HEK293 (cell line): ENCODE measurements around the gene ZFP91.

ENCODE experiments used
- CTCF ChIA-PET: fragments of 350-600 bp; formaldehyde crosslinking; extraction: SDS; loops from one replicate; lab custom pipeline; 2021; ENCODE audit warnings: antibody characterized with exemption; lab: Yijun Ruan, JAX
- POLR2A ChIA-PET: fragments of 300-600 bp; formaldehyde crosslinking; extraction: SDS; loops from one replicate; lab custom pipeline; 2020; ENCODE audit warnings: antibody characterized with exemption, inconsistent platforms; lab: Yijun Ruan, JAX
- H3K27ac ChIP-seq: fragments of 200-500 bp; sonication (Bioruptor generic); 2 replicates; pipeline ENCODE4 v1.5.1; 2014; ENCODE audit warnings: low read depth, low read length, control low read depth, inconsistent platforms; ENCODE audit errors: extremely low read depth
- H3K36me3 ChIP-seq, 2 experiments: fragments of 200-500 bp in 1 of 2; sonication (Bioruptor generic) in 1 of 2; 1 replicate in 1 of 2; 2 replicates in 1 of 2; pipeline ENCODE4 v1.5.1; 2014 to 2017; ENCODE audit warnings: inconsistent platforms in 2 of 2, low read length in 2 of 2; ENCODE audit not compliant: control insufficient read depth in 2 of 2, insufficient read depth in 1 of 2
- H3K4me1 ChIP-seq: fragments of 200-500 bp; sonication (Bioruptor generic); 2 replicates; pipeline ENCODE4 v1.5.1; 2014; ENCODE audit warnings: mild to moderate bottlenecking, low read length, inconsistent platforms; ENCODE audit not compliant: control insufficient read depth, insufficient read depth
- H3K4me3 ChIP-seq: 2 replicates; pipeline ENCODE4 v1.5.1; 2011; ENCODE audit warnings: low read depth, mild to moderate bottlenecking, control low read depth, low read length, moderate library complexity
- H3K9me3 ChIP-seq: fragments of 200-500 bp; sonication (Bioruptor generic); 2 replicates; pipeline ENCODE4 v1.5.1; 2014; ENCODE audit warnings: low read depth, low read length, inconsistent platforms; ENCODE audit not compliant: control insufficient read depth, insufficient read depth
- CTCF ChIP-seq: fragments of 450-650 bp; formaldehyde crosslinking; IDR thresholded peaks from 2 replicates; pipeline ENCODE4 v1.5.1; 2016; ENCODE audit warnings: missing biosample characterization, missing genetic modification characterization
- HOXA7 ChIP-seq: sonication (generic); formaldehyde crosslinking; IDR thresholded peaks from 2 replicates; pipeline ENCODE4 v1.8.1; 2022; ENCODE audit warnings: missing genetic modification reagents, borderline replicate concordance
- INSM2 ChIP-seq: fragments of 450-650 bp; formaldehyde crosslinking; IDR thresholded peaks from 2 replicates; pipeline ENCODE4 v1.5.1; 2016; ENCODE audit warnings: missing biosample characterization, missing genetic modification characterization
- KLF16 ChIP-seq: fragments of 450-650 bp; formaldehyde crosslinking; IDR thresholded peaks from 2 replicates; pipeline ENCODE4 v1.5.1; 2017; ENCODE audit warnings: missing biosample characterization, missing genetic modification characterization
- MEIS1 ChIP-seq: sonication (generic); formaldehyde crosslinking; IDR thresholded peaks from 2 replicates; pipeline ENCODE4 v1.8.1; 2022; ENCODE audit warnings: missing genetic modification reagents, mild to moderate bottlenecking, borderline replicate concordance
- MZF1 ChIP-seq: fragments of 450-650 bp; formaldehyde crosslinking; IDR thresholded peaks from 2 replicates; pipeline ENCODE4 v1.5.1; 2017; ENCODE audit warnings: missing biosample characterization, missing genetic modification characterization, borderline replicate concordance
- YY2 ChIP-seq: fragments of 450-650 bp; formaldehyde crosslinking; IDR thresholded peaks from 2 replicates; pipeline ENCODE4 v1.5.1; 2016; ENCODE audit warnings: missing biosample characterization, missing genetic modification characterization
- ZNF112 ChIP-seq: fragments of 450-650 bp; formaldehyde crosslinking; IDR thresholded peaks from 2 replicates; pipeline ENCODE4 v1.5.0; 2017; ENCODE audit warnings: missing biosample characterization, missing genetic modification characterization
- ZNF223 ChIP-seq: fragments of 450-650 bp; formaldehyde crosslinking; IDR thresholded peaks from 2 replicates; pipeline ENCODE4 v1.5.1; 2016; ENCODE audit warnings: missing biosample characterization, missing genetic modification characterization
- ZNF24 ChIP-seq: fragments of 450-650 bp; formaldehyde crosslinking; IDR thresholded peaks from 2 replicates; pipeline ENCODE4 v1.5.1; 2016; ENCODE audit warnings: missing biosample characterization, missing genetic modification characterization
- ZNF394 ChIP-seq: fragments of 450-650 bp; formaldehyde crosslinking; IDR thresholded peaks from 2 replicates; pipeline ENCODE4 v1.5.1; 2016; ENCODE audit warnings: missing biosample characterization, missing genetic modification characterization, mild to moderate bottlenecking, moderate library complexity, borderline replicate concordance
- ZNF398 ChIP-seq: fragments of 450-650 bp; formaldehyde crosslinking; IDR thresholded peaks from 2 replicates; pipeline ENCODE4 v1.5.1; 2017; ENCODE audit warnings: missing biosample characterization, missing genetic modification characterization
- ZNF513 ChIP-seq: fragments of 450-650 bp; IDR thresholded peaks from 2 replicates; pipeline ENCODE4 v1.5.1; 2018; ENCODE audit warnings: missing biosample characterization, missing genetic modification characterization
- ZNF555 ChIP-seq: fragments of 450-650 bp; formaldehyde crosslinking; conservative IDR thresholded peaks from 2 replicates; pipeline ENCODE4 v1.5.1; 2017; ENCODE audit warnings: missing biosample characterization, mild to moderate bottlenecking, missing genetic modification characterization, inconsistent platforms
- ZNF580 ChIP-seq: fragments of 450-650 bp; formaldehyde crosslinking; IDR thresholded peaks from 2 replicates; pipeline ENCODE4 v1.5.1; 2016; ENCODE audit warnings: missing biosample characterization, missing genetic modification characterization
- ZNF596 ChIP-seq: fragments of 450-650 bp; IDR thresholded peaks from 2 replicates; pipeline ENCODE4 v1.5.0; 2018; ENCODE audit warnings: missing biosample characterization, mild to moderate bottlenecking, missing genetic modification characterization, moderate library complexity
- ZNF664 ChIP-seq: fragments of 450-650 bp; formaldehyde crosslinking; IDR thresholded peaks from 2 replicates; pipeline ENCODE4 v1.5.1; 2016; ENCODE audit warnings: missing biosample characterization, missing genetic modification characterization
- ZNF670 ChIP-seq: fragments of 450-650 bp; formaldehyde crosslinking; IDR thresholded peaks from 2 replicates; pipeline ENCODE4 v1.5.1; 2016; ENCODE audit warnings: missing biosample characterization, missing genetic modification characterization, low read depth
- ZNF776 ChIP-seq: fragments of 450-650 bp; formaldehyde crosslinking; IDR thresholded peaks from 2 replicates; pipeline ENCODE4 v1.5.0; 2017; ENCODE audit warnings: missing biosample characterization, missing genetic modification characterization, borderline replicate concordance
- ZNF837 ChIP-seq: fragments of 450-650 bp; formaldehyde crosslinking; IDR thresholded peaks from 2 replicates; pipeline ENCODE4 v1.5.1; 2016; ENCODE audit warnings: missing biosample characterization, missing genetic modification characterization
- ZSCAN18 ChIP-seq: fragments of 450-650 bp; formaldehyde crosslinking; IDR thresholded peaks from 2 replicates; pipeline ENCODE4 v1.5.1; 2016; ENCODE audit warnings: missing biosample characterization, missing genetic modification characterization
- ZSCAN23 ChIP-seq: fragments of 450-650 bp; formaldehyde crosslinking; IDR thresholded peaks from 2 replicates; pipeline ENCODE4 v1.5.1; 2016; ENCODE audit warnings: missing biosample characterization, missing genetic modification characterization
- ZXDB ChIP-seq: fragments of 450-650 bp; formaldehyde crosslinking; IDR thresholded peaks from 2 replicates; pipeline ENCODE4 v1.5.1; 2016; ENCODE audit warnings: missing biosample characterization, missing genetic modification characterization

ZFP91 gene

GRCh38 chr11:58649623-58650022 lies 70.8 kb downstream of the ZFP91 start (continued):
- TF ChIP-seq ZNF398 (tag by site-specific recombination) = no peak
- no peak for TF ChIP-seq CTCF (tag by site-specific recombination)
- no peak for TF ChIP-seq ZXDB (tag by site-specific recombination)
- no peak for TF ChIP-seq ZNF596 (tag by site-specific recombination)
- TF ChIP-seq ZNF670 (tag by site-specific recombination) = no peak
- no peak for TF ChIP-seq INSM2 (tag by site-specific recombination)
- TF ChIP-seq ZNF664 = no peak

GRCh38 chr11:58650496-58650895 lies 71.6 kb downstream of the ZFP91 start:
- Histone ChIP-seq H3K4me1 (no peaks in the 10 kb centered on the region), H3K9me3 (no peaks in the 10 kb centered on the region), H3K36me3 (no peaks in the 10 kb centered on the region), H3K27ac (no peak overlapping the region), H3K4me3 (no peak overlapping the region)
- CTCF ChIA-PET = interaction anchor here (0.7 to 1.4 kb wide), 3 partner anchors 21 to 138 kb away, joined by 3 to 4 read pairs (median 3); no protein-coding TSS in a partner anchor
- POLR2A ChIA-PET = no interaction called here
- no peak for TF ChIP-seq MEIS1 (CRISPR knock-in tag)

GRCh38 chr11:58652726-58653280 lies 73.9 kb downstream of the ZFP91 start:
- no peaks in the 10 kb centered on the region for H3K9me3 ChIP-seq
- CTCF ChIA-PET = interaction anchor here (0.6 to 2.3 kb wide), 17 partner anchors 12 to 1214 kb away, joined by 3 to 12 read pairs (median 4); partner anchors contain the start of gene UBE2L6
- TF ChIP-seq ZSCAN23 (tag by site-specific recombination) = no peak
- TF ChIP-seq ZNF580 (tag by site-specific recombination) = no peak
- TF ChIP-seq ZSCAN18 (tag by site-specific recombination) = no peak
- TF ChIP-seq ZNF112 (tag by site-specific recombination) = no peak
- no peak for TF ChIP-seq ZNF24 (tag by site-specific recombination)
- TF ChIP-seq YY2 (tag by site-specific recombination) = no peak
- no peak for TF ChIP-seq ZNF513
- TF ChIP-seq ZNF837 = no peak
- no peak for TF ChIP-seq ZNF776 (tag by site-specific recombination)
- no peak for TF ChIP-seq HOXA7 (CRISPR knock-in tag)
- no peak for TF ChIP-seq ZNF555
- TF ChIP-seq ZNF223 (tag by site-specific recombination) = no peak
- TF ChIP-seq MZF1 (tag by site-specific recombination) = no peak
- TF ChIP-seq ZNF394 (tag by site-specific recombination) = no peak
- TF ChIP-seq KLF16 (tag by site-specific recombination) = no peak

More at GRCh38 chr11:58652726-58653280, 73.9 kb downstream of the ZFP91 start:
- Histone ChIP-seq H3K4me1 (no peaks in the 10 kb centered on the region), H3K36me3 (no peaks in the 10 kb centered on the region), H3K4me3 (no peak overlapping the region), H3K27ac (no peak overlapping the region)
- POLR2A ChIA-PET = no interaction called here
